ENCODE results near the gene SLC6A20.

DNA sequence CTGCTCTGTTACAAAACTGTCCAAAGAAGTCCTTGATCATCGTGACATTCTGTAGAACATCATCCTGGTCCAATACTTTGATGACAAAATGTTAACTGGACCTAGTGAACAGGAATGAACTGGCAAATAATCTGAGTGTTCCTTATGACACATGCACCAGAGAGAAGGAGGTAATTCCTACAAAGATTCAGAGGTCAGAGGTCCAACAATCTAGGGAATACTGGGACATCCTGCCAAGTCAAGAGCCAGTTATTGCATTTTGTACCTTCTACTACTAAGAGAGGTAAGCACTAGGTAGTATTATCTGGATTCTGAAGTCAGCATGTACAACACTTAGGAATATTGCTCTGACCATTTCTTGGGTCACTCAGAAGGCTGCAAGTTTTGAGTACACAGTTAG lies 24.8 kb upstream of the SLC6A20 start:
- TF ChIP-seq, protein P1, sequence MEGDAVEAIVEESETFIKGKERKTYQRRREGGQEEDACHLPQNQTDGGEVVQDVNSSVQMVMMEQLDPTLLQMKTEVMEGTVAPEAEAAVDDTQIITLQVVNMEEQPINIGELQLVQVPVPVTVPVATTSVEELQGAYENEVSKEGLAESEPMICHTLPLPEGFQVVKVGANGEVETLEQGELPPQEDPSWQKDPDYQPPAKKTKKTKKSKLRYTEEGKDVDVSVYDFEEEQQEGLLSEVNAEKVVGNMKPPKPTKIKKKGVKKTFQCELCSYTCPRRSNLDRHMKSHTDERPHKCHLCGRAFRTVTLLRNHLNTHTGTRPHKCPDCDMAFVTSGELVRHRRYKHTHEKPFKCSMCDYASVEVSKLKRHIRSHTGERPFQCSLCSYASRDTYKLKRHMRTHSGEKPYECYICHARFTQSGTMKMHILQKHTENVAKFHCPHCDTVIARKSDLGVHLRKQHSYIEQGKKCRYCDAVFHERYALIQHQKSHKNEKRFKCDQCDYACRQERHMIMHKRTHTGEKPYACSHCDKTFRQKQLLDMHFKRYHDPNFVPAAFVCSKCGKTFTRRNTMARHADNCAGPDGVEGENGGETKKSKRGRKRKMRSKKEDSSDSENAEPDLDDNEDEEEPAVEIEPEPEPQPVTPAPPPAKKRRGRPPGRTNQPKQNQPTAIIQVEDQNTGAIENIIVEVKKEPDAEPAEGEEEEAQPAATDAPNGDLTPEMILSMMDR (IDR thresholded peaks at IDR 0.05), result no peak
- no peak for TF ChIP-seq POLR2A (IDR thresholded peaks at IDR 0.05)
